PC-3 (cell line): ENCODE measurements around the gene BLNK. TPM values are rescaled to one million over a fixed set of nuclear protein-coding genes. Genes with fewer than 3 reads are reported as not detected.

Experiments used
- ATAC-seq: fragments of 200-7000 bp; cut with Tn5 transposase; 2 replicates; pipeline ENCODE4 v1.9.1; 2020; ENCODE audit warnings: mild to moderate bottlenecking, moderate library complexity
- BruUV-seq: library from RNA; stranded (reverse); fragments of 400-500 nt; replicated peaks from 2 replicates; lab custom pipeline; 2021; lab: Mats Ljungman, UMichigan
- CTCF ChIA-PET: fragments of 300-600 bp; sonication (Branson Sonifier 250); formaldehyde crosslinking; loops from one replicate; lab custom pipeline; 2022; ENCODE audit warnings: antibody characterized with exemption; lab: Charles Lee
- POLR2A ChIA-PET: fragments of 300-600 bp; sonication (Branson Sonifier 250); formaldehyde crosslinking; loops from one replicate; lab custom pipeline; 2022; ENCODE audit warnings: antibody characterized with exemption; ENCODE audit not compliant: unreplicated experiment; lab: Charles Lee
- DNase-seq: peaks from one replicate; pipeline ENCODE4 v3.0.0-alpha.2; 2015
- H2AFZ ChIP-seq: fragments of 300-600 bp; sonication (generic); 2 replicates; pipeline ENCODE4 v1.6.0; 2016; ENCODE audit warnings: antibody characterized with exemption, low read length
- H3F3A ChIP-seq: fragments of 300-600 bp; sonication (generic); one replicate; pipeline ENCODE4 v1.6.0; 2017; ENCODE audit warnings: antibody characterized with exemption, low read length, control low read depth, mild to moderate bottlenecking; ENCODE audit not compliant: unreplicated experiment
- H3K27ac ChIP-seq: fragments of 300-600 bp; sonication (generic); 2 replicates; pipeline ENCODE4 v1.5.1; 2016; ENCODE audit warnings: mild to moderate bottlenecking, low read length
- H3K27me3 ChIP-seq: fragments of 300-600 bp; sonication (generic); 2 replicates; pipeline ENCODE4 v1.6.1; 2016; ENCODE audit warnings: low read length, mixed read lengths
- H3K36me3 ChIP-seq: fragments of 300-600 bp; sonication (generic); 2 replicates; pipeline ENCODE4 v1.6.1; 2016; ENCODE audit warnings: low read depth, mixed run types, low read length, mixed read lengths
- H3K4me1 ChIP-seq: fragments of 300-600 bp; sonication (generic); 2 replicates; pipeline ENCODE4 v1.5.1; 2016; ENCODE audit warnings: low read length; ENCODE audit not compliant: insufficient read depth
- H3K4me2 ChIP-seq: fragments of 300-600 bp; sonication (generic); 2 replicates; pipeline ENCODE4 v1.6.0; 2016; ENCODE audit warnings: low read length
- H3K4me3 ChIP-seq: fragments of 300-600 bp; sonication (generic); 2 replicates; pipeline ENCODE4 v1.5.1; 2016; ENCODE audit warnings: mild to moderate bottlenecking, low read length, mixed read lengths
- H3K79me2 ChIP-seq: fragments of 300-600 bp; sonication (generic); 2 replicates; pipeline ENCODE4 v1.6.1; 2017; ENCODE audit warnings: low read length, mixed read lengths
- H3K9ac ChIP-seq: fragments of 300-600 bp; sonication (generic); 2 replicates; pipeline ENCODE4 v1.6.0; 2016; ENCODE audit warnings: mild to moderate bottlenecking, low read length
- H3K9me2 ChIP-seq: fragments of 300-600 bp; sonication (generic); replicated peaks from 2 replicates; pipeline ENCODE4 v1.6.1; 2016; ENCODE audit warnings: mixed run types, low read length, mixed read lengths
- H3K9me3 ChIP-seq: fragments of 300-600 bp; sonication (generic); 2 replicates; pipeline ENCODE4 v1.6.1; 2016; ENCODE audit warnings: low read length, mixed read lengths
- H4K20me1 ChIP-seq: fragments of 300-600 bp; sonication (generic); 2 replicates; pipeline ENCODE4 v1.6.1; 2016; ENCODE audit warnings: low read length, mixed read lengths
- EZH2 ChIP-seq: fragments of 300-600 bp; sonication (generic); IDR thresholded peaks from one replicate; pipeline ENCODE4 v1.6.1; 2017; ENCODE audit warnings: antibody characterized with exemption, mild to moderate bottlenecking, low read length; ENCODE audit not compliant: unreplicated experiment
- EZH2phosphoT487 ChIP-seq: fragments of 300-600 bp; sonication (generic); IDR thresholded peaks from 2 replicates; pipeline ENCODE4 v1.6.1; 2018; ENCODE audit warnings: mild to moderate bottlenecking, antibody characterized with exemption, low read length, borderline replicate concordance
- intact Hi-C: fragments of 100-400 bp; cut with micrococcal nuclease; formaldehyde crosslinking; loops from 2 replicates; pipeline ENCODE4 v1.9.0; 2023
- total RNA-seq: library from RNA; depleted of rRNA; stranded (reverse); fragments of >200 nt; gene quantifications from 2 replicates; pipeline ENCODE4 v1.2.3, GENCODE V29; 2014
- TF ChIP-seq, protein P1 (sequence below): fragments of 300-600 bp; sonication (generic); conservative IDR thresholded peaks from 2 replicates; pipeline ENCODE4 v1.5.1; 2017; ENCODE audit warnings: antibody characterized with exemption, low read depth, mild to moderate bottlenecking, low read length

BLNK gene
- total RNA-seq, 1 experiment from 2014 or later, result not detected

DNA sequence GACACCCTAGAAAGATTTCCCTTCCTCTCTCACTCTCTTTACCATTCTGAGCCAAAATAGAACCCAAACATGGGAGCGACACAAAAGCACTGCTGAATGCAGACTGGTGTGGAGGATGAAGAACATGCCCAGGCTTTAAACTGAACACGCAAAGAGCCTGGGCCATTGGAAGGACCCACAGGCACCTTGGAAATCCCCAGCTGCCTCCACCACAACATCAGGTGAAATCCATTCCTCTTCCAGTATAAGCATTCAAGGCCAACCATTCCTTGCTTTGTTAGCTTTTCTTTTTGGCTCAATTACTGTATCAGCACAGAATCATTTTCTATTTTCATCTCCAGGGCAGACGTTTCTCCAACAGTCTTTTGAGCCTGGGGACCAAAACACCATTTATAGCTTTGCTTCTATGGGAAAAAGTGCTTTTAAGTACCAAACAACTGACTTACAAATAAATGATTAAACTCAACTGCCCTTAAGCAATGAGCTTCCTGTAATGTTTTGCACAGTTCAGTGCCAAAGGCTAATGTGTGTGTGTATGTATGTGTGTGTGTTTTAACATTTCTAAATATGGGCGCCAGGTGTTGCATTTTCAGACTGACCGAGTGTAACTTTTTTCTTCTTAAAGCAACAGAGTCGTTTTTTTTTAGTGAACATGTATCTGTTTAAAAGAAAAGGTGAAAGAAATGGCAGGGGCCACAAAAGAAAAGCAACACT, 16.2 kb upstream of the BLNK start:
- Histone ChIP-seq H3K9me2 (no peaks in the 10 kb centered on the region), H3K79me2 (no peaks in the 10 kb centered on the region), H3K4me2 (no peak overlapping the region), H3K4me1 (no peaks in the 10 kb centered on the region), H3K36me3 (no peaks in the 10 kb centered on the region), H3F3A (no peaks in the 10 kb centered on the region), H3K9me3 (no peaks in the 10 kb centered on the region), H3K9ac (no peak overlapping the region), H2AFZ (no peak overlapping the region), H4K20me1 (no peaks in the 10 kb centered on the region), H3K4me3 (no peak overlapping the region), H3K27me3 (peaks cover 32% of the 10 kb centered on the region), H3K27ac (no peak overlapping the region)
- BruUV-seq, result no TSS peak
- ATAC-seq (no peak), DNase-seq (no peak)
- intact Hi-C loops, result no loop called here
- POLR2A ChIA-PET, result no interaction called here
- CTCF ChIA-PET, result interaction anchor here (0.6 to 1.4 kb wide), 3 partner anchors 58 to 271 kb away, joined by 3 to 12 read pairs (median 4); no protein-coding TSS in a partner anchor
- TF ChIP-seq, protein P1, sequence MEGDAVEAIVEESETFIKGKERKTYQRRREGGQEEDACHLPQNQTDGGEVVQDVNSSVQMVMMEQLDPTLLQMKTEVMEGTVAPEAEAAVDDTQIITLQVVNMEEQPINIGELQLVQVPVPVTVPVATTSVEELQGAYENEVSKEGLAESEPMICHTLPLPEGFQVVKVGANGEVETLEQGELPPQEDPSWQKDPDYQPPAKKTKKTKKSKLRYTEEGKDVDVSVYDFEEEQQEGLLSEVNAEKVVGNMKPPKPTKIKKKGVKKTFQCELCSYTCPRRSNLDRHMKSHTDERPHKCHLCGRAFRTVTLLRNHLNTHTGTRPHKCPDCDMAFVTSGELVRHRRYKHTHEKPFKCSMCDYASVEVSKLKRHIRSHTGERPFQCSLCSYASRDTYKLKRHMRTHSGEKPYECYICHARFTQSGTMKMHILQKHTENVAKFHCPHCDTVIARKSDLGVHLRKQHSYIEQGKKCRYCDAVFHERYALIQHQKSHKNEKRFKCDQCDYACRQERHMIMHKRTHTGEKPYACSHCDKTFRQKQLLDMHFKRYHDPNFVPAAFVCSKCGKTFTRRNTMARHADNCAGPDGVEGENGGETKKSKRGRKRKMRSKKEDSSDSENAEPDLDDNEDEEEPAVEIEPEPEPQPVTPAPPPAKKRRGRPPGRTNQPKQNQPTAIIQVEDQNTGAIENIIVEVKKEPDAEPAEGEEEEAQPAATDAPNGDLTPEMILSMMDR, result no peak
- TF ChIP-seq EZH2, result no peak

DNA sequence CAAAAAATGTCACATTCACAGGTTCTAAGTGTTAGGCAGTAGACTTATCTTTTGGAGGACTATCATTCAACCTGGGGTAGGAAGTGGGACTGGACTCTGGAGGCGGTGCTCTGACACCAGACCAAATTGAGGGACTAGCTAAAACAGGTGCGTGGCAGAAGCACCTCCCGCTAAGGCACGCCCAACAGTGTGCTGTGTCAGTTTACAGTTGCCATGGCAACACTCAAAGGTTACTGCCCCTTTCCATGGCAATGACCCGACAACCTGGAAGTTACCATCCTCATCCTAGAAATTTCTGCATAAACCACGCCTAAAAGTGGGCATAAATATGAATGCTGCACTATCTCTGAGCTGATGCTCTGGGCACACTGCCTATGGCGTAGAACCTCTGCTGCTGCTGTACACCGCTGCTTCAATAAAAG, 14.0 kb upstream of the BLNK start:
- intact Hi-C loops, result no loop called here
- H3K27me3 ChIP-seq, result peaks cover 13% of the 10 kb centered on the region
- ChIA-PET POLR2A (no interaction called here), CTCF (no interaction called here)
- H3K79me2 ChIP-seq, result no peaks in the 10 kb centered on the region
- no peak for DNase-seq
- TF ChIP-seq EZH2 (no peak), EZH2phosphoT487 (no peak)
- TF ChIP-seq, protein P1, result no peak
- H3K36me3 ChIP-seq, result no peaks in the 10 kb centered on the region
- H3F3A ChIP-seq, result no peaks in the 10 kb centered on the region
- no peak overlapping the region for H3K4me2 ChIP-seq
- H4K20me1 ChIP-seq, result no peaks in the 10 kb centered on the region
- H3K9me2 ChIP-seq, result no peaks in the 10 kb centered on the region
- H3K9ac ChIP-seq, result no peak overlapping the region
- H3K27ac ChIP-seq, result no peak overlapping the region
- no TSS peak for BruUV-seq
- ATAC-seq, result no peak
- no peaks in the 10 kb centered on the region for H3K9me3 ChIP-seq
- no peaks in the 10 kb centered on the region for H3K4me1 ChIP-seq
- no peak overlapping the region for H3K4me3 ChIP-seq
- H2AFZ ChIP-seq, result no peak overlapping the region

DNA sequence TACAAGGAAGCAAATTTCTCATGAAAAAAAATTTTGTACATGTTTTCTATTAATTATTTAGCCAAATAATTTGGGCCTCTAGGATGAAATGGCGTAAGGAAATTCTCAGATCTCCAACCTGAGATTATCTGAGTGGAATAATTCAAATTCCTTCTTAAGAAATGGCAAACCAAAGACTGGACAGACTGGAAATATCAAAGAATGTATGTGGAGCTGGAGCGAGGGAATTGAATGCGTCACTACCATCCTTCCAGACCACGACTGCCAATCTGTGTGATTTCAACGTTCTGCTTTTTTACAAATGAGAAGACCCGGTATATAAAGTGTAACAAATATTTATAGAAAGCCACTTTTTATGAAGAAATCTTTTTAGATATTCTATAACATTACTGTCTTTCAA, 12.4 kb upstream of the BLNK start:
- ChIA-PET CTCF (no interaction called here), POLR2A (no interaction called here)
- H4K20me1 ChIP-seq, result no peaks in the 10 kb centered on the region
- no peak overlapping the region for H3K9ac ChIP-seq
- H3K36me3 ChIP-seq, result no peaks in the 10 kb centered on the region
- H3K4me3 ChIP-seq, result no peak overlapping the region
- no peaks in the 10 kb centered on the region for H3K9me2 ChIP-seq
- no peak overlapping the region for H3K4me2 ChIP-seq
- H3F3A ChIP-seq, result no peaks in the 10 kb centered on the region
- no peaks in the 10 kb centered on the region for H3K79me2 ChIP-seq
- DNase-seq (no peak), ATAC-seq (no peak)
- intact Hi-C loops, result no loop called here
- TF ChIP-seq EZH2phosphoT487, result no peak
- H3K4me1 ChIP-seq, result no peaks in the 10 kb centered on the region
- no peak overlapping the region for H2AFZ ChIP-seq
- no peak overlapping the region for H3K27ac ChIP-seq
- no TSS peak for BruUV-seq
- no peaks in the 10 kb centered on the region for H3K9me3 ChIP-seq
- H3K27me3 ChIP-seq, result peaks cover 9% of the 10 kb centered on the region
